KMS-11 (cell line): ENCODE measurements around the gene MSANTD1.
"Not testable (repeated sequence)": the region's sequence is repeated elsewhere in the genome, so short reads cannot be mapped to it uniquely, and the experiment has no call there.

Experiments used
- H2AFZ ChIP-seq: fragments of 200-600 bp; sonication (generic); 2 replicates; pipeline ENCODE4 v1.6.1; 2016; ENCODE audit warnings: antibody characterized with exemption, mixed run types, low read depth
- H3K27ac ChIP-seq: fragments of 200-600 bp; sonication (generic); 2 replicates; pipeline ENCODE4 v1.6.1; 2016; ENCODE audit warnings: mild to moderate bottlenecking, mixed run types
- H3K27me3 ChIP-seq: fragments of 200-600 bp; sonication (generic); 2 replicates; pipeline ENCODE4 v1.6.1; 2017; ENCODE audit warnings: mild to moderate bottlenecking, low read depth, mixed run types, moderate library complexity; ENCODE audit not compliant: insufficient read depth
- H3K36me3 ChIP-seq: fragments of 200-600 bp; sonication (generic); 2 replicates; pipeline ENCODE4 v1.6.1; 2017; ENCODE audit warnings: mild to moderate bottlenecking, mixed run types; ENCODE audit not compliant: insufficient read depth
- H3K4me1 ChIP-seq: fragments of 200-600 bp; sonication (generic); 2 replicates; pipeline ENCODE4 v1.6.1; 2016; ENCODE audit warnings: mild to moderate bottlenecking, low read depth, mixed run types; ENCODE audit not compliant: poor library complexity, severe bottlenecking
- H3K4me2 ChIP-seq: fragments of 200-600 bp; sonication (generic); 2 replicates; pipeline ENCODE4 v1.7.0; 2016; ENCODE audit warnings: mild to moderate bottlenecking, mixed run types
- H3K4me3 ChIP-seq: fragments of 200-600 bp; sonication (generic); IDR thresholded peaks from 2 replicates; pipeline ENCODE4 v1.6.1; 2017; ENCODE audit warnings: low read depth, low read length, mixed read lengths; ENCODE audit not compliant: insufficient read depth
- H3K79me2 ChIP-seq: fragments of 200-600 bp; sonication (generic); 2 replicates; pipeline ENCODE4 v1.6.1; 2016; ENCODE audit warnings: low read depth, mixed run types; ENCODE audit not compliant: insufficient read depth
- H3K9ac ChIP-seq: fragments of 200-600 bp; sonication (generic); 2 replicates; pipeline ENCODE4 v1.6.1; 2016; ENCODE audit warnings: mild to moderate bottlenecking, mixed run types
- H4K20me1 ChIP-seq: fragments of 200-600 bp; sonication (generic); 2 replicates; pipeline ENCODE4 v1.6.1; 2016; ENCODE audit warnings: mild to moderate bottlenecking, mixed run types; ENCODE audit not compliant: insufficient read depth
- TF ChIP-seq, protein P1 (sequence below): fragments of 200-600 bp; sonication (generic); conservative IDR thresholded peaks from 2 replicates; pipeline ENCODE4 v1.6.1; 2017; ENCODE audit warnings: low read depth, mild to moderate bottlenecking, antibody characterized with exemption, low read length, moderate library complexity, mixed read lengths

The MSANTD1 gene

DNA sequence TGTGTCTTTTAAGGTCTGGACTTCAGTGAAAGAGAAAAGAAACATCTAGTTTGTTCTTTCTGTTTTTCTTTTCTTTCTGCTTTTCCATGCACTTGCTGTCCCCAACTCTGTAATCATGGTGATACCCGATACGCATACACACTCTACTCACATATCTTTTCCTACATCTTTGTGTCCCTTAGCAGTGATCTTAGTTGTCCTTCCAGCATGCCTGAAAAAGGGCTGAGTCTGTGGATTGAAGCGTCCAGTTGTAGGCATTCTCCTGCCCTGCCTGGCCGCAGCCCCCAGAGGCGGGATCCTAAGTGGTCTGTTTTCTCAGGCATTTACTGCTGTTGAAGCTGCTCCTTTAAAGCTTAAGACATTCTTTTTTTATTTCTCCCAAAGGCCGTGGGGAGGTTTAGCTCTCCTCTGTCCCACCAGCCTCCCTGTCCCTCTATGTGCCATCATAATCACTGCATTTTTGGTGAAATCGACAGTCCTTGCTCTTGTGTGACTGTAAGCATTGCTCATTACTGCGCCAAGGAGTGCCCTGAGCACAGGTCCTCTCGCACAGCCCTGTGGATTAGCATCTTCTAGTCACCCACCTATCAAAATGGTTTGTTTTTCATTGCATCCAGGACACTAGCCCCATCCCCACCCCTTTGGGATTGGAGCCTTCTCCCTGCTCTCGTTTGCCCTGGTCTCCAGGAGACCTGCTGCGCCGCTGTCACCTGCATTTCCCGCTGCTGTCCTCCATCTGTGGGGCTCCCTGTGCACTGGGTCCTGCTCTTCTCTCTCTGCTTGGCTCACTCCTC lies 48.3 kb downstream of the MSANTD1 start:
- no peaks in the 10 kb centered on the region for H4K20me1 ChIP-seq
- H3K27me3 ChIP-seq = no peaks in the 10 kb centered on the region
- no peaks in the 10 kb centered on the region for H3K36me3 ChIP-seq
- H2AFZ ChIP-seq = no peak overlapping the region
- H3K4me3 ChIP-seq = no peak overlapping the region
- no peak overlapping the region for H3K4me2 ChIP-seq
- H3K4me1 ChIP-seq = peaks cover 4% of the 10 kb centered on the region
- H3K79me2 ChIP-seq = no peaks in the 10 kb centered on the region
- no peak overlapping the region for H3K27ac ChIP-seq
- TF ChIP-seq, protein P1, sequence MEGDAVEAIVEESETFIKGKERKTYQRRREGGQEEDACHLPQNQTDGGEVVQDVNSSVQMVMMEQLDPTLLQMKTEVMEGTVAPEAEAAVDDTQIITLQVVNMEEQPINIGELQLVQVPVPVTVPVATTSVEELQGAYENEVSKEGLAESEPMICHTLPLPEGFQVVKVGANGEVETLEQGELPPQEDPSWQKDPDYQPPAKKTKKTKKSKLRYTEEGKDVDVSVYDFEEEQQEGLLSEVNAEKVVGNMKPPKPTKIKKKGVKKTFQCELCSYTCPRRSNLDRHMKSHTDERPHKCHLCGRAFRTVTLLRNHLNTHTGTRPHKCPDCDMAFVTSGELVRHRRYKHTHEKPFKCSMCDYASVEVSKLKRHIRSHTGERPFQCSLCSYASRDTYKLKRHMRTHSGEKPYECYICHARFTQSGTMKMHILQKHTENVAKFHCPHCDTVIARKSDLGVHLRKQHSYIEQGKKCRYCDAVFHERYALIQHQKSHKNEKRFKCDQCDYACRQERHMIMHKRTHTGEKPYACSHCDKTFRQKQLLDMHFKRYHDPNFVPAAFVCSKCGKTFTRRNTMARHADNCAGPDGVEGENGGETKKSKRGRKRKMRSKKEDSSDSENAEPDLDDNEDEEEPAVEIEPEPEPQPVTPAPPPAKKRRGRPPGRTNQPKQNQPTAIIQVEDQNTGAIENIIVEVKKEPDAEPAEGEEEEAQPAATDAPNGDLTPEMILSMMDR = no peak
- H3K9ac ChIP-seq = no peak overlapping the region

DNA sequence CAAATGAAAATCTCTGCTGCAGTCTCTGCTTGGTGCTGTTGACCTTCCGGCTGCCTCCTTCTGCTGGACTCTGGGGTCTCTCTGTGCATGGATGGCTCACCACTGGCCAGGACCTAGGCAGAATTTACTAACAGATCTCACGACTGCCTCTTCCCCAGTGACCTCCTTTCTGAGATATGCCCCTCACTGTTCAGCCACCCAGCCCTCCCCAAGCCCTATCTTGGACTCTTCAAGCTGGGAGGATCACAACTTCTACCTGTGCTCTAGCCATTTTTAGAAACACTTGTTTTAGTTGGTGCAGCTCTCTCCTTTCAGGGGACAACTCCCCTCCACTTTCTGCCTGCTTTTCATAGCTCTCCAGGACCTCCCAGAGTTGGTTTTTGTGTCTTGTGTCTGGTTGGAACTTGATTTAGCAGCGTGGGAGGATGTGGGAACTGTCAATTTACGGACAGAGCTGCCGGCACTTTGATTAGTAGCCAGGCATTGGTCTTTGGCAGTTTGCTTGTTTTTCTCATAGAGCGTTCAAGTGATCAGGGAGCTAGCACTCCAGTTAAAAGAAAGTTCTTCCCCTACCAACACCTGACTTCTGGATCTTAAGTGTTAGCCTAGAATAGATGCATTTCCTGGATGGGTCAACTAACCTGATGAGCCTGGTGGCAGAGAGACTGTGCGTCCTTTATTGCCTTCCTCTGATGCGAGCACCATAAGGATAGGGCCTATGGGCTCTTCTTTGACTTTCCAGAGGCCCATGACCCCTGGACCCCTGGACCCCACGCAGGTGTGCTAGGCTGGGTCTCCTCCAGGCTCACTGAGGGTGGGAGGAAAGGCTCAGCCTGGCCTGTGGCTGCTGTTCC lies 50.4 kb downstream of the MSANTD1 start:
- H3K27me3 ChIP-seq = no peaks in the 10 kb centered on the region
- no peak overlapping the region for H3K9ac ChIP-seq
- H2AFZ ChIP-seq = no peak overlapping the region
- TF ChIP-seq, protein P1 = no peak
- H3K4me3 ChIP-seq = no peak overlapping the region
- H3K4me1 ChIP-seq = peaks cover 4% of the 10 kb centered on the region
- H3K36me3 ChIP-seq = no peaks in the 10 kb centered on the region
- H4K20me1 ChIP-seq = no peaks in the 10 kb centered on the region
- no peaks in the 10 kb centered on the region for H3K79me2 ChIP-seq
- no peak overlapping the region for H3K27ac ChIP-seq
- H3K4me2 ChIP-seq = no peak overlapping the region

DNA sequence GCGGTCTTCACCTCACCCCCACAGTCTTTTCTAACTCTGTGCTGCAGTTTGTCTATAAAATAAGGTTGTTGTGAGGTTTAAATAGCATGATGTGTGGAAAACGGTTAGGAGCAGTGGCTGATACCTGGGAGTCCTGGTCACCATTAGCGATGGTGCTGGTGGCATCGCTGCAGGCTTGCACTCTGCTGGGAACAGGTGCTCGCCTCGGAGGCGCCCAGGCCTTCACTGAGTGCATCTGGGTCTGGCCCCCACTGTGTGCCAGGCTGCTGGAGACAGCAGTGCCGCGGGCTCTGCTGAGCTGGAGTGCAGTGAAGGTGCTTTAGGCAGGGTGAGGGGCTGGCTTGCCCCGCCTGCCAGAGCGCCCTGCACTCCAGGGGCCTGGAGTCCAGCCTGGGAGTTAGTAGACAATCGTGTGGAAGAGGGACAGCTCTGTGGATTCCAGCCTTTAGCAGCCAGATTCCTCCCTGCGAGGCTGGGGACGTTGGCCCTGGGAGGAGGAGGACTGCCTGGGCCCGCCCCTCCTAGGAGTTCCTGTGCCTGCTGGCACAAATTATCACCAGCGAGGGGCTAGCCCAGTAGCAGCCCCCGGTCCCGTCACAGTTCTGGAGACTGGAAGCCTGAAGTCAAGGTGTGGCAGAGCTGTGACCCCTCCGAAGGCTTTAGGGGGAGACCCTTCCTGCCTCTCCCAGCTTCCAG lies 51.2 kb downstream of the MSANTD1 start:
- Histone ChIP-seq H4K20me1 (no peaks in the 10 kb centered on the region), H3K27me3 (no peaks in the 10 kb centered on the region), H3K27ac (no peak overlapping the region)

DNA sequence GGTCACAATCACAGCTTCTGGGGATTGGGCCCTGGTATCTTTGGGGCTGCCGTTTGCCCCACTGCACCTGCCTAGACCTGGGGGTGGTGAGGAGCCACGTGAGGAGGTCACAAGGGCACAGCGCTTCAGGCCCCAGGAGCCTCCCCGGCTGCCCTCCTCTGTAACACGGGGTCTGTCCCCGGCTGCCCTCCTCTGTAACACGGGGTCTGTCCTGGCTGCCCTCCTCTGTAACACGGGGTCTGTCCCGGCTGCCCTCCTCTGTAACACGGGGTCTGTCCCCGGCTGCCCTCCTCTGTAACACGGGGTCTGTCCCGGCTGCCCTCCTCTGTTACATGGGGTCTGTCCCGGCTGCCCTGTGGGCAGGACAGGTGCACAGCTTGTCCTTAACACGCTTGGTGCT lies 51.9 kb downstream of the MSANTD1 start:
- H3K36me3 ChIP-seq, H3K27ac ChIP-seq, H2AFZ ChIP-seq, H3K4me1 ChIP-seq, H3K4me2 ChIP-seq, H3K27me3 ChIP-seq, H3K79me2 ChIP-seq, H3K4me3 ChIP-seq, H3K9ac ChIP-seq, H4K20me1 ChIP-seq: not testable (repeated sequence)

More for the DNA sequence above, 51.2 kb downstream of the MSANTD1 start:
- Histone ChIP-seq H3K4me1 (peaks cover 4% of the 10 kb centered on the region), H2AFZ (no peak overlapping the region), H3K79me2 (no peaks in the 10 kb centered on the region), H3K4me2 (no peak overlapping the region), H3K4me3 (no peak overlapping the region), H3K9ac (no peak overlapping the region), H3K36me3 (no peaks in the 10 kb centered on the region)
- TF ChIP-seq, protein P1 = no peak
